ENCODE results near the gene THAP7.
"Not testable (repeated sequence)": the region's sequence is repeated elsewhere in the genome, so short reads cannot be mapped to it uniquely, and the experiment has no call there.

Gene THAP7

DNA sequence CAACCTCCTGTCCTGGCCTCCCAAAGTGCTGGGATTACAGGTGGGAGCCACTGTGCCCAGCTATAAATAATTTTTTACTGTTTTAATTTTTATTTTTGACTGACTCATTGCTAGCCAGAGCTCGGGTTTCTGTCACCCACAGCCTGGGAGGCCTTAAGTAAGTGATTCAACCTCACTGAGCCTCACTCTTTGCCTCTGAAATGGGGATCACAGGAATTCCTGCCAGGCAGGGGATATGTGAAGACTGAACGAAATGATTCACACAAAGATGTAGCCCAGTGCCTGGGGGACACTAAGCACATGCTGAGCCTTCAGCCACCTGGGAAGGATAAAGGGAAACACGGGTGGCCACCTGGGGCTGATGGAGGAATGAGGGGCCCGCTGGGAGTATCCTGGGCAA lies 40.0 kb upstream of the THAP7 start:
- H4K20me1 ChIP-seq (ENCODE audit: control insufficient read depth, insufficient read depth, low read depth, low read length), result no peaks in the 10 kb centered on the region
- H3F3A ChIP-seq (ENCODE audit: control insufficient read depth, insufficient read depth), result no peaks in the 10 kb centered on the region
- no peaks in the 10 kb centered on the region for H3K9me2 ChIP-seq (replicated peaks; ENCODE audit: control insufficient read depth, low read length)
- H3K27me3 ChIP-seq (ENCODE audit: control insufficient read depth, low read length), result peaks cover 18% of the 10 kb centered on the region
- no peak overlapping the region for H3K4me3 ChIP-seq (ENCODE audit: low read length)
- H3K79me2 ChIP-seq (ENCODE audit: control insufficient read depth, low read length), result no peaks in the 10 kb centered on the region
- H3K4me2 ChIP-seq (ENCODE audit: low read length), result no peak overlapping the region
- peaks cover 10% of the 10 kb centered on the region for H3K4me1 ChIP-seq (ENCODE audit: control insufficient read depth, low read length)
- H3K9me3 ChIP-seq (ENCODE audit: control insufficient read depth, insufficient read depth, low read length), result no peaks in the 10 kb centered on the region
- TF ChIP-seq, protein P1, sequence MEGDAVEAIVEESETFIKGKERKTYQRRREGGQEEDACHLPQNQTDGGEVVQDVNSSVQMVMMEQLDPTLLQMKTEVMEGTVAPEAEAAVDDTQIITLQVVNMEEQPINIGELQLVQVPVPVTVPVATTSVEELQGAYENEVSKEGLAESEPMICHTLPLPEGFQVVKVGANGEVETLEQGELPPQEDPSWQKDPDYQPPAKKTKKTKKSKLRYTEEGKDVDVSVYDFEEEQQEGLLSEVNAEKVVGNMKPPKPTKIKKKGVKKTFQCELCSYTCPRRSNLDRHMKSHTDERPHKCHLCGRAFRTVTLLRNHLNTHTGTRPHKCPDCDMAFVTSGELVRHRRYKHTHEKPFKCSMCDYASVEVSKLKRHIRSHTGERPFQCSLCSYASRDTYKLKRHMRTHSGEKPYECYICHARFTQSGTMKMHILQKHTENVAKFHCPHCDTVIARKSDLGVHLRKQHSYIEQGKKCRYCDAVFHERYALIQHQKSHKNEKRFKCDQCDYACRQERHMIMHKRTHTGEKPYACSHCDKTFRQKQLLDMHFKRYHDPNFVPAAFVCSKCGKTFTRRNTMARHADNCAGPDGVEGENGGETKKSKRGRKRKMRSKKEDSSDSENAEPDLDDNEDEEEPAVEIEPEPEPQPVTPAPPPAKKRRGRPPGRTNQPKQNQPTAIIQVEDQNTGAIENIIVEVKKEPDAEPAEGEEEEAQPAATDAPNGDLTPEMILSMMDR (IDR thresholded peaks at IDR 0.05; ENCODE audit: low read depth, low read length, poor library complexity, severe bottlenecking), result no peak
- no peak for TF ChIP-seq EZH2phosphoT487 (IDR thresholded peaks at IDR 0.05; ENCODE audit: borderline replicate concordance, low read length)
- H3K27ac ChIP-seq (ENCODE audit: low read depth, low read length), result no peak overlapping the region
- no peaks in the 10 kb centered on the region for H3K36me3 ChIP-seq (ENCODE audit: control insufficient read depth, low read length)

DNA sequence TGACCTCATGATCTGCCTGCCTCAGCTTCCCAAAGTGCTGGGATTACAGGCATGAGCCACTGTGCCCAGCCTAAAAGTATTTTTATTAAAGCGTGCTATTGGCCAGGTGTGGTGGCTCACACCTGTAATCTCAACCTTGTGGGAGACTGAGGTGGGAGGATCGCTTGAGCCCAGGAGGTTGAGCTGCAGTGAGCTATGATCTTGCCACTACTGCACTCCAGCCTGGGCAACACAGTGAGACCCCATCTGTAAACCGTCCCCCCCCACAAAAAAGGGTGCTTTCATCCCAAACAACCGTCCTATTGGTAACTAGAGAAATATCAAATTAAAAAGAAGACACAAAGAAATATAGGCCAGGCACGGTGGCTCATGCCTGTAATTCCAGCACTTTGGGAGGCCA lies 37.2 kb upstream of the THAP7 start:
- H3K9me3 ChIP-seq (ENCODE audit: control insufficient read depth, insufficient read depth, low read length); H3K4me2 ChIP-seq (ENCODE audit: low read length); H3K9me2 ChIP-seq (replicated peaks; ENCODE audit: control insufficient read depth, low read length); H3K4me3 ChIP-seq (ENCODE audit: low read length); H4K20me1 ChIP-seq (ENCODE audit: control insufficient read depth, insufficient read depth, low read depth, low read length); H3F3A ChIP-seq (ENCODE audit: control insufficient read depth, insufficient read depth); H3K36me3 ChIP-seq (ENCODE audit: control insufficient read depth, low read length); H3K4me1 ChIP-seq (ENCODE audit: control insufficient read depth, low read length); H3K27ac ChIP-seq (ENCODE audit: low read depth, low read length); H3K79me2 ChIP-seq (ENCODE audit: control insufficient read depth, low read length): not testable (repeated sequence)
- peaks cover 11% of the 10 kb centered on the region; the same call in 1 of the 2 replicates for H3K27me3 ChIP-seq (ENCODE audit: control insufficient read depth, low read length)

DNA sequence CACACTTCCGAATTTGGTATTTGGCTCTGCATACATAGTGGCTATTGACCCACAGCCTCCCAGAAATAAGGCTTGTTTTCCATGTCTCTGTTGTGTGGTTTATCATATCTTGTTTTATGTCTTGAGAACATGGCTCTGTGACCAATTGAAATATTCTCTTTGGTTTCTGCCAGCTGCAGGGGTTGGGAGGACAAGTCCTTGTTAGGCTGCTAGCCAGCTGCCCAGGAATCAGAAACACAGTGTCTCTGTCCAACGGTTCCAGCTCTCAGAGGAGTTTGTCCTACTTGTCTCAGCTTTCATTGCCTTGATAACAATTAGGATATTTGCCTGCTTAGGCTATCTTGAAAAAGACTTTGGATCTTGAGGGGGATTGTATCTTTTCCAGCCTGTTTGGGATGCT lies 36.5 kb upstream of the THAP7 start:
- Histone ChIP-seq H3K4me3 (ENCODE audit: low read length) (no peak overlapping the region), H4K20me1 (ENCODE audit: control insufficient read depth, insufficient read depth, low read depth, low read length) (no peaks in the 10 kb centered on the region), H3K27me3 (ENCODE audit: control insufficient read depth, low read length) (peaks cover 11% of the 10 kb centered on the region; the same call in 1 of the 2 replicates), H3K36me3 (ENCODE audit: control insufficient read depth, low read length) (no peaks in the 10 kb centered on the region), H3K9me2 (replicated peaks; ENCODE audit: control insufficient read depth, low read length) (no peaks in the 10 kb centered on the region), H3K4me1 (ENCODE audit: control insufficient read depth, low read length) (no peaks in the 10 kb centered on the region), H3K79me2 (ENCODE audit: control insufficient read depth, low read length) (no peaks in the 10 kb centered on the region), H3F3A (ENCODE audit: control insufficient read depth, insufficient read depth) (no peaks in the 10 kb centered on the region), H3K4me2 (ENCODE audit: low read length) (no peak overlapping the region), H3K27ac (ENCODE audit: low read depth, low read length) (no peak overlapping the region), H3K9me3 (ENCODE audit: control insufficient read depth, insufficient read depth, low read length) (no peaks in the 10 kb centered on the region)
- TF ChIP-seq, protein P1 (IDR thresholded peaks at IDR 0.05; ENCODE audit: low read depth, low read length, poor library complexity, severe bottlenecking), result no peak

DNA sequence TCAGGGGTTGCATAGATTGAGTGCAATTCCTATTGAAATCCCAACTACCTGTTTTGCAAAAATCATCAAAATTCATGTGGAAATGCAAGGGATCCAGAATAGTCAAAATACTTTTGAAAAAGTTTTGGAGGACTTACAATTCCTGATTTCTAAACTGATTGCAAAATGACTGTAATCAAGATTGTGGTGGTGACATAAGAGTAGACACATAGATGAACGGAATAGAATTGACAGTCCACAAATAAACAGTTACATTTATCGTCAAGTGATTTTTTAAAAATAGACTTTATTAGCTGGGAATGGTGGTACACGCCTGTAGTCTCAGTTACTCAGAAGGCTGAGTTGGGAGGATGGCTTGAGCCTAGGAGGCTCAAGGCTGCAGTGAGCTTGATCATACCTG lies 33.1 kb upstream of the THAP7 start:
- peaks cover 11% of the 10 kb centered on the region for H3K27me3 ChIP-seq (ENCODE audit: control insufficient read depth, low read length)
- H3F3A ChIP-seq (ENCODE audit: control insufficient read depth, insufficient read depth), result no peaks in the 10 kb centered on the region
- no peak for TF ChIP-seq EZH2phosphoT487 (IDR thresholded peaks at IDR 0.05; ENCODE audit: borderline replicate concordance, low read length)
- TF ChIP-seq, protein P1 (IDR thresholded peaks at IDR 0.05; ENCODE audit: low read depth, low read length, poor library complexity, severe bottlenecking), result no peak
- H4K20me1 ChIP-seq (ENCODE audit: control insufficient read depth, insufficient read depth, low read depth, low read length), result no peaks in the 10 kb centered on the region
- no peak overlapping the region for H3K27ac ChIP-seq (ENCODE audit: low read depth, low read length)
- no peaks in the 10 kb centered on the region for H3K9me2 ChIP-seq (replicated peaks; ENCODE audit: control insufficient read depth, low read length)
- no peak overlapping the region for H3K4me3 ChIP-seq (ENCODE audit: low read length)
- H3K4me1 ChIP-seq (ENCODE audit: control insufficient read depth, low read length), result no peaks in the 10 kb centered on the region
- H3K4me2 ChIP-seq (ENCODE audit: low read length), result no peak overlapping the region
- H3K79me2 ChIP-seq (ENCODE audit: control insufficient read depth, low read length), result no peaks in the 10 kb centered on the region
- H3K36me3 ChIP-seq (ENCODE audit: control insufficient read depth, low read length), result no peaks in the 10 kb centered on the region
- no peaks in the 10 kb centered on the region for H3K9me3 ChIP-seq (ENCODE audit: control insufficient read depth, insufficient read depth, low read length)
